Activated CD8-positive, alpha-beta memory T cell treated with anti-CD3 and anti-CD28 coated beads, Interleukin-2, amount 50 U/mL, for 1 hour (primary cell): Measurements from ENCODE around the gene SPATA2.

Experiments used
- DNase-seq: peaks from one replicate; pipeline ENCODE4 v3.0.0-alpha.2; 2020; ENCODE audit errors: extremely low read depth

Gene SPATA2

GRCh38 chr20:49856904-49857303 lies 58.4 kb downstream of the SPATA2 start:
- DNase-seq, result no peak

- DNase-seq, result no peak
Observed at GRCh38 chr20:49854190-49854875, 61.0 kb downstream of the SPATA2 start.

GRCh38 chr20:49853640-49854039 lies 61.7 kb downstream of the SPATA2 start:
- no peak for DNase-seq
